Ascending aorta (tissue), 2 donors: ENCODE measurements around the gene ADK. TPM values are rescaled to one million over a fixed set of nuclear protein-coding genes. Genes with fewer than 3 reads are reported as not detected.

ENCODE experiments used
- DNase-seq, 2 donors: peaks; one replicate each; pipeline ENCODE4 v3.0.0-alpha.2; 2019; ENCODE audit warnings: low spot score in 2 of 2
- H3K27ac ChIP-seq, 2 donors: fragments of 200-600 bp; sonication (generic); one replicate each; pipeline ENCODE4 v1.5.1; 2016 to 2017; ENCODE audit warnings: mild to moderate bottlenecking in 1 of 2
- H3K27me3 ChIP-seq: fragments of 200-600 bp; sonication (generic); one replicate; pipeline ENCODE4 v1.5.1; 2017
- H3K36me3 ChIP-seq, 2 donors: fragments of 200-600 bp; sonication (generic); one replicate each; pipeline ENCODE4 v1.5.1; 2016
- H3K4me1 ChIP-seq, 2 donors: fragments of 200-600 bp; sonication (generic); one replicate each; pipeline ENCODE4 v1.5.1; 2016 to 2017; ENCODE audit warnings: mild to moderate bottlenecking in 1 of 2
- H3K4me3 ChIP-seq, 2 donors: fragments of 200-600 bp; sonication (generic); one replicate each; pipeline ENCODE4 v1.5.1; 2016 to 2017; ENCODE audit warnings: mild to moderate bottlenecking in 1 of 2
- H3K9me3 ChIP-seq, 2 donors: fragments of 200-600 bp; sonication (generic); one replicate each; pipeline ENCODE4 v1.5.1; 2016
- CTCF ChIP-seq, 3 experiments: fragments of 200-600 bp in 2 of 3; fragments of 450-650 bp in 1 of 3; sonication (generic) in 2 of 3; IDR thresholded peaks; one replicate each; pipeline ENCODE4 v1.5.1; 2016 to 2019; ENCODE audit warnings: antibody characterized with exemption in 3 of 3, mild to moderate bottlenecking in 1 of 3, moderate library complexity in 1 of 3
- intact Hi-C: fragments of 100-400 bp; cut with DNase I; formaldehyde crosslinking; loops from one replicate; pipeline ENCODE4 v1.15.1; 2023
- total RNA-seq: library from RNA; depleted of rRNA; stranded (reverse); fragments of >200 nt; gene quantifications from one replicate; pipeline ENCODE4 v1.1.0, GENCODE V29; 2016

ADK gene
- total RNA-seq, 1 donor from 2014 or later = 2.4 TPM

DNA sequence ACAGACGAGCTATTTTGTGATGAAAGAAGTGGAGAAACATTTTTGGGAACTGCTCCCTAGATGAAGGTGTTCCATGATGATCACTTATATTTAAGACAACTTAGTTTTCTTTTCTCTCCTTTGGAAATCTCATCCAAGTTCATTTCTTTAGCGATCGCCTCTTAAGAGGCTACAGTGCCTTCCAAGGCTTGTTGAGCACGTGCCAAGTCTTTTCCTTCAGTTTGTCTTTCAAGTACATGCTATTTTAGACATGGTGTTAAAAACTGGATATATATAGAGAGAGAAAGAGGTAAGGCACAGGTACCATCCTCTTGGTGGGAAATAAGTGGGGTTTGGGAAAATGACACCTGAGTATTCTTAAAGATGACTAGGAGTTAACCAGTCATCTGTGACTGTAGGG is 2.7 kb downstream of the ADK start:
- no peaks in the 10 kb centered on the region for H3K36me3 ChIP-seq
- intact Hi-C loops = loop anchor here (5.0 to 10.0 kb wide), 4 partner anchors 39 to 1081 kb away; partner anchors contain the start of gene COMTD1
- no peak overlapping the region for H3K27ac ChIP-seq
- H3K27me3 ChIP-seq = no peaks in the 10 kb centered on the region
- H3K4me3 ChIP-seq = no peak overlapping the region
- H3K9me3 ChIP-seq = no peaks in the 10 kb centered on the region
- H3K4me1 ChIP-seq = peaks cover 8 to 25% of the 10 kb centered on the region in 2 donors
- TF ChIP-seq CTCF (IDR thresholded peaks at IDR 0.05) = no peak
- DNase-seq = no peak

DNA sequence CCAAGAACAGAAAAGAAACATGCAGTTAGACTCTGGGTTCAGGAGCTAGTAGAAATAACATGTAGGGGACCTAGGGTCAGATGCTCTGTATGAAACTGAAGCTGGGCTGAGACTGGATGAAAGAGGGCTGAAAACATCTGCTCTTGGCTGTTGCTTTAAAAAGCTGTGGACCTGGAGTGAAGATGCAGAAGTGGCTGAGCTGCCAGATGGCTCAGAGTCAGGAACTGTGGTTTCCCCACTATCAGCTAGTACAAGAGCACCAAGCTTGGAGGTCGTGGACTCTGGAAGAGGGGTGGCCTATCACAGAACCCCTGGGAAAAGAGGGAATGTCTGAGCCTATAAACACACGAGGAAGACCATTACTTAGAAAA is 5.9 kb downstream of the ADK start:
- TF ChIP-seq CTCF (IDR thresholded peaks at IDR 0.05) = no peak
- Histone ChIP-seq H3K27ac (no peak overlapping the region), H3K36me3 (peaks cover 0 to 3% of the 10 kb centered on the region in 2 donors), H3K4me1 (peaks cover 3 to 14% of the 10 kb centered on the region in 2 donors), H3K9me3 (no peaks in the 10 kb centered on the region), H3K4me3 (no peak overlapping the region), H3K27me3 (no peaks in the 10 kb centered on the region)
- intact Hi-C loops = loop anchor here (10.0 kb wide), 1 partner anchor 1078 kb away; the partner anchor contains the start of gene COMTD1
- DNase-seq = no peak

DNA sequence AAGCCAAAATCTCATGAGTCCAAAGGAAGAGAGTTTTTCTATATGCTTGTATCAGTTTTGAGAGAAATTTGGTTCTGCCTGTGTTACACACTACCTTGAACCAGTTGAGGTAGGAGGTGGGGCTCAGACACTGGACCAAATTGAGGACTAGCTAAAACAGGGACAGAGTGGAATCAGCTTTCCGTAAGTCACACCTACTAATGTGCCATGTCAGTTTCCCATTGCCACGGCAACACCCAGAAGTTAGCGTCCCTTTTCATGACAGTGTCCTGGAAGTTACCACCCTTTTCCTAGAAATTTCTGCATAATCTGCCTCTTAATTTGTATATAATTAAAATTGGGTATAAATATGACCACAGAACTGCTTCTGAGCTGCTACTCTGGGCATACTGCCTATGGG is 9.0 kb downstream of the ADK start:
- H3K4me1 ChIP-seq = peaks cover 0 to 2% of the 10 kb centered on the region in 2 donors
- no peak overlapping the region for H3K27ac ChIP-seq
- no peak for TF ChIP-seq CTCF (IDR thresholded peaks at IDR 0.05)
- H3K27me3 ChIP-seq = no peaks in the 10 kb centered on the region
- H3K9me3 ChIP-seq = no peaks in the 10 kb centered on the region
- no peak for DNase-seq
- peaks cover 0 to 3% of the 10 kb centered on the region in 2 donors for H3K36me3 ChIP-seq
- intact Hi-C loops = no loop called here
- no peak overlapping the region for H3K4me3 ChIP-seq

DNA sequence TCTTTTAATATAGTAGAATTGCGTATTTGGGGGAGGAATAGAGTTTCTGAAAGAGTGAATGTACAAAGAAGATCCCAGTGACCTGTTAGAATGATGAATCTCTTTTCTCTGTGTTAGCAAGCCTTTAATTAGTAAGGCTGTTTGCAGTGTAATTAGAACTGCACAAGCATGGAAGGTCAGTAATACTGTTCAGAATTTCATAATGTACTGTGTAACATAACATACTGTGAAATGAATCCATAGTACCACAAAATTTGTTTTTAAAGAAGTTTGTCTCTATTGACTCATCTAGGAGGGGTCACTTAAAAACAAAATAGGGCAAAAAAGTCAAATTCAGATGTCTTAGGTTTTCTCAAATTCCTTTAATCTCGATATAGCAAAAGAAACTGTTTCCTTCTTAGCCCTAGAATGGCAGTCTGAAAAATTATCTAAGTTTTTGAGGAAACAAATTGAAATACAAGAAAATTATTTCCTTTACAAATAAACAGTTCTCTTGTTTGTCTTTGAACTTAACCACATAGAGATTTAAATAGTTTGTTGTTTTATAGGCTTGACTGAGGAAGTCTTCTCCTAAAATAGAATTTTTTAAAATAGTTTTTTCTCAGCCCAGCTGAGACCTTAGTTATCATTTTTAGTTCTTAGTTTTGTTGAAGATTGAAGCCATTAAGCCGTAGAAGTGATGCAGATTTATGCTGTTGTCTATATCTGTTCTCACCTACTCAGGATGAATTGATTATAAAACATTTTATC is 12.5 kb downstream of the ADK start:
- Histone ChIP-seq H3K36me3 (peaks cover 0 to 3% of the 10 kb centered on the region in 2 donors), H3K27me3 (no peaks in the 10 kb centered on the region), H3K4me3 (no peak overlapping the region), H3K27ac (peak overlapping the region in 1 of 2 donors; percentile 1), H3K9me3 (no peaks in the 10 kb centered on the region), H3K4me1 (peaks cover 0 to 3% of the 10 kb centered on the region in 2 donors)
- DNase-seq = no peak
- intact Hi-C loops = no loop called here
- TF ChIP-seq CTCF (IDR thresholded peaks at IDR 0.05) = no peak

DNA sequence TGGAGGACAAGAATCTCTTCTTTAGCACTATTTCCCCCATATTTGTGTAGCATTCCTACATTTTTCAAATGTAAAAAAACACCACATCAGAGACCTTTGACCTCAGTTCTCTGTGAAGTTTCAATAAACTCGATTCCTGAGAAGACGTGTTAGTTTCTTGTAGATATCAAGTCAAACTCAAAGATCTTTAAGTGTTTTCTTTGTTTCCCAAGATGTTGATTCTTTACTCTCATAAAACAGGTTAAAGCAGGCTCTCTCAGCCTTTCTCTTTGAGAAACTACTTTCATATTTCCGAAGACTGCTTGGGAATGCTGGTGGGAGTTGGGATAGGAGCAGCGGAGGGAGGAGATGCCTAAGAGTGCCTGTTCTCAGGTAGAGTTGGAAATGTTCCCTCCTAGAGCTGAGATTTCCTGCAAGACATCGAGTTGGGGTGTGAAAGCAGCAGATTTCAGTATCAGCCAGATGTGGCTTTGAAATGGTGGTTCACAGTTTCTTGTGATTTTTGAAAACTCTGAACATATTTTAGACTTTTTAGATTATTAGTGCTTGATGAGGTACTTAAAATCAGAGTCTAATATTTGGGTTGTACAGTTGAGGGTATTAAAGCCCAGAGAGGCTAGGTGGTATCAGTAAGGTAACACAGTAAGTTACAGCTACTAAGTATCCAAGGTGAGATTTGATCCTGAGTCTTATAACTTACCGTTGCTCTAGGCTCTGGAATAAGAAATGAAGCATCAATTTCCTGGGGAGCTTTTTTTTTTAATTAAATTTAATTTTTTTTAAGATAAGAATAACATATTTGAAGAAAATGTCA is 13.9 kb downstream of the ADK start:
- peaks cover 0 to 3% of the 10 kb centered on the region in 2 donors for H3K4me1 ChIP-seq
- H3K27me3 ChIP-seq = no peaks in the 10 kb centered on the region
- no peak for TF ChIP-seq CTCF (IDR thresholded peaks at IDR 0.05)
- H3K36me3 ChIP-seq = peaks cover 0 to 2% of the 10 kb centered on the region in 2 donors
- intact Hi-C loops = no loop called here
- H3K9me3 ChIP-seq = no peaks in the 10 kb centered on the region
- no peak overlapping the region for H3K4me3 ChIP-seq
- no peak for DNase-seq
- H3K27ac ChIP-seq = no peak overlapping the region
